HG03103 (cell line): ENCODE data around the gene CPT2.

Experiments used
- ATAC-seq: cut with Tn5 transposase; IDR thresholded peaks from one replicate; pipeline ENCODE4 v1.9.1; 2021; ENCODE audit warnings: low read depth; ENCODE audit not compliant: unreplicated experiment

CPT2 gene

DNA sequence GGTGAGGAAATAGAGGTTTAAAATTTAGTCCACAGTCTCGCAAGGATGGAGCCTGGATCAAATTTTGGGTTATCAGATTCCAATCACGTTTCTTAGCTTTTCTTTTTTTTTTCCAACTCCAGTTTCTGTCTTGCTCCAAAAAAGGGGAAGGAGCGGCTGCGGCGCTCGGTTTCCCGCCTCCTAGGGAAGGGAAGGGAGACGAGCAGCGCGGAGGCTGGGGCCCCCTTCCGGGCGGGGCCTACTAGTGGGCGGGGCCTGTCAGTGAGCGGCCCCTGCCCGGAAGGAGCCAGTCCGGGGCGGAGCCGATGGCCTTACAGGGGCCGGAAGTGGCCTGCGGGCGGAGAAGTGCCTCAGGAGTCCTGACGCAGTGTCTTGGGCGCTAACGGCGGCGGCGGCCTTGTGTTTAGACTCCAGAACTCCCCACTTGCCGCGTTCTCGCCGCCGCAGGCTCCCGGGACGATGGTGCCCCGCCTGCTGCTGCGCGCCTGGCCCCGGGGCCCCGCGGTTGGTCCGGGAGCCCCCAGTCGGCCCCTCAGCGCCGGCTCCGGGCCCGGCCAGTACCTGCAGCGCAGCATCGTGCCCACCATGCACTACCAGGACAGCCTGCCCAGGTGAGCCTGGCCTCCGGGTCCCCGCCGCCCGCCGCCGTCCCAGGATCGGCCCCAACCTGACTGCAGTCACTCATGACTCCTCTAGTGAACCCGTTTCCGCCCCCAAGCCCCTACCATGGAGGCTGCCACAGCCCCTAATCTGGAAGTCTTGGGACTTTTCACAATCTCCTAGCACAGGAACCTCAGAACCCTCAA, at the start of gene CPT2:
Gene CPT2, plus strand, starts transcription at position 340 of the 806 bp plus-strand sequence. Its CDS starts 120 bp downstream, at position 460.
- peak; percentile 99 for ATAC-seq

DNA sequence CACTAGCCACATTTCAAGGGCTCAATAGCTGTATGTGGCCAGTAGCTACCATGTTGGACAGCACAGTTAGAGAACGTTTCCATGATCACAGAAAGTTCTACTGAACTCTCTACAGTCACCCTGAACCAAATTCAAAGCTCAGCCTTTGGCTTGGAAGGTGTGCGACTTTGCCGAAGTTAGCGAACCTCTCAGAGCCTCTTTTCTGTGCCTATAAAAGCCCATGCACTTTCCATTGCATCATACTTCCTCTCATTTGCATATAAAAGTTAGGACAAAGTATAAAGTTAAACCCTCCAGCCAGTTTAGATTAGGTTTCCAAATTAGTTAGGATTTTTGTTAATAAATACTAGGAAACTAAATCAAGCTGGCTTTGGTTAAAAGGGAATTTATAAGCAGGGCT, 49.5 kb upstream of the CPT2 start:
- no peak for ATAC-seq

DNA sequence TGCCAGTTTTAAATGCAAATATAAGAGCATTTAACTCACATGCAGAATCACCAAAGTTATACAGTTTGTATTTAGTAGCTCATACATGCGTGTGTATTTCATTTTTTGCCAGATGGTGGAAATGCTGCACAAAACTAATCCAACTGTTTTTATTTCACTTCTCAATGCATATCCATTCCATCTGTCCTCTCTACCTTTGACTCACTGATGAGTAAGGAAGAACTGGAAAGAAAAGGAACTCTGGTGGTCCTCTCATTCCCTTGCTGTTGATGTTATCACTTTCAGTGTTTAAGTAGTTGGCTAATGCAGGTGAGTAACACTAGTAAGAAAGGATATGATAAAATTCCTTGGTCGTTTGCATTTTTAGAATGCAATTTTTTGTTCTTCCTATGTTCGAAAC, 48.5 kb upstream of the CPT2 start:
- no peak for ATAC-seq

DNA sequence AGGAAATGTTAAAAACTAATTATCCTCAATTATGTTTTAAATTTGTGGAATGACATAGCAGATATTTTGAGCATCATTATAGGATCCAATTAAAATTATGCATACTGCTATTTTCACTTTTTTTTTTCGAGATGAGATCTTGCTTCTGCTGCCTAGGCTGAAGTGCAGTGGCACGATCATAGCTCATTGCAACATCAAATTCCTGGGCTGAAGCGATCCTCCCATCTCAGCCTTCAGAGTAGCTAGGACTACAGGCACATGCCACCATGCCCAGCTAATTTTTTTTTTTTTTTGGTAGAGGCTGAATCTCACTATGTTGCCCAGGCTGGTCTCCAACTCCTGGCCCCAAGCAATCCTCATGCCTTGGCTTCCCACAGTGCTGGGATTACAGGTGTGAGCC, 42.9 kb upstream of the CPT2 start:
- ATAC-seq, result no peak

DNA sequence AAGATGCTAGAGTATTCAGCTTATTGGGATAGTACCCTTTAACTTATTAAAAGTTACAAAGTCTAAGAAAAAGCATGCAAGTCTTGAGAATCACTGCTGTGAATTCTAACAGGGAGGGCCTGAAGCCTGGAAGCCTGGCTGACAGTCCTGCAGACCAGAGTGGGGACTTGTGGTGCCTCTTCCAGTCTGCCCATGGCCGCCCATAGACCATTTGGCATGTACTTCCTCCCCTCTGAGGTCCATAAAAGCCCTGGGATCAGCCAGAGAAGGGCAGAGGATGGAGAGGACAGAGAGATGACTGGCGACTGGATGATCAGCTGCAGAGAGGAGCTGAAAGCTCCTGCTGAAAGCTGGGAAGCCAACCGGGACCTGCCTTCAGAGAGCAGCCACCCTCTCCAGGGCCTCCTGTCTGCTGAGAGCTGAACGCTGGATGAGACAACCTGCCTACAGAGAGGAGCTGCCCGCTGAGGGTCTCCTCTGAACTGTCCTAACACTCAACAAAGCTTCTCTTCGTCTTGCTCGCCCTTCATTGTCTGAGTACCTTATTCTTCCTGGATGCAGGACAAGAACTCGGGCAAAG, 41.7 kb upstream of the CPT2 start:
- ATAC-seq, result no peak

DNA sequence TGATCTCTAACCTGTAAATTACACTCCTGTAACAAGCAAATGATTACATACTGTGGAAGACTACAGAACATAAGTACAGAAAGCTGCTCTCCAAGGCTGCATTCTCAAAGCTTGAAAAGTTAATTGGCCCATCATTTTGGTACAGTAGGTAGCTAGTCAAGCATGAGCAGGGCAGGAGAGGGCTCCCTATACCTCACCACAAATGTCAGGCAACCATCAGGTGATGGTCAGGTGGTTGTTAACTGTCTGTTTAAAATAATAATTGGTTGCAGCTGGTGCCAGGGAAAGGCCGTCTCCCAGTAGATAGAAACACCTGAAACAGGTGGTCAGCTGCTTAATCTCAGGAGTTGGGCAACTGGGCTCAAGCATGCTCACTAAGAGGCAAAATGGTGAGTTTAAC, 41.1 kb upstream of the CPT2 start:
- ATAC-seq, result no peak

DNA sequence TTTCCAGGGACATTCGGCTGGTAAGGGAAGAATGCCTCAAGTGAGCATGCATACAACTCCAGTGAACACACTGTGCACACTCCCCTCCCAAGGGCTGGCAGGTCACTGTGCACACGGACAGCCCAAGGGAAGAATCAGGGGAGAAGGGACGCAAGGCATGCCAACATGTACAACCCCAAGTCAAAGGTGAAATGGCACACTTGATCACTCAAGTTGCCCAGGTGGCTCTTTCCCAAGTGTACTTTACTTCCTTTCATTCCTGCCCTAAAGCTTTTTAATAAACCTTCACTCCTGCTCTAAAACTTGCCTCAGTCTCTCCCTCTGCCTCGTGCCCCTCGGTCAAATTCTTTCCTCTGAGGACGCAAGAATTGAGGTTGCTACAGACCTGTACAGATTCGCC, 40.7 kb upstream of the CPT2 start:
- ATAC-seq, result no peak

DNA sequence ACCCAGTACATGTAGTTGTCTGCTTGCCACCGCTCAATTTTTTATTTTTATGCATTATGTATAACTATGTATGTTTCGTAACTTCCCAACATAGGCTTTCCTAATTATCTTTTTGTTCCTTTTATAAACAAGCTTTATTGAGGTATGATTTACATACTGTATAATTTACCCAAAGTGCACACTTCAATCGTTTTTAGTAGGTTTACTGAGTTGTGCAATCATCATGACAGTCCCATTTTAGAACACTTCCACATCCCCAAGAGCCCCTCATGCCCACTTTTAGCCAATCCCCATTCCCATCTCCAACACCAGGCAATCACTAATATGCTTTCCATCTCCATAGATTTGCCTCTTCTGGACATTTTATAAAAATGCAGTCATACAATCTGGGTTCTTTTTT, 39.8 kb upstream of the CPT2 start:
- no peak for ATAC-seq

DNA sequence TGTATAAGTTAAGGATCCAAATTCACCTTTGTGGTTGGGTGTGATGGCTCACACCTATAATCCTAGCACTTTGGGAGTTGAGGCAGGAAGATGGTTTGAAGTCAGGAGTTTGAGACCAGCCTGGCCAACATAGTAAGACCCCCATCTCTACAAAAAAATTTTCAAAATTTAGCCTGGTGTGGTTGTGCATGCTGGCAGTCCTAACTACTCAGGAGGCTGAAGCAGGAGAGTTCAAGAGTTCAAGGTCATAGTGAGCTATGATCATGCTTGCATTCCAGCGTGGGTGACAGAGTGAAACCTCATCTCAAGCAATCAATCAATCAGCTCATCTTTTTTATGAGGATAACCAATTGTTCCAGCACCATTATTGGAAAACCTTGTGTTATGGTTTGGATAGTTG, 37.7 kb upstream of the CPT2 start:
- no peak for ATAC-seq

DNA sequence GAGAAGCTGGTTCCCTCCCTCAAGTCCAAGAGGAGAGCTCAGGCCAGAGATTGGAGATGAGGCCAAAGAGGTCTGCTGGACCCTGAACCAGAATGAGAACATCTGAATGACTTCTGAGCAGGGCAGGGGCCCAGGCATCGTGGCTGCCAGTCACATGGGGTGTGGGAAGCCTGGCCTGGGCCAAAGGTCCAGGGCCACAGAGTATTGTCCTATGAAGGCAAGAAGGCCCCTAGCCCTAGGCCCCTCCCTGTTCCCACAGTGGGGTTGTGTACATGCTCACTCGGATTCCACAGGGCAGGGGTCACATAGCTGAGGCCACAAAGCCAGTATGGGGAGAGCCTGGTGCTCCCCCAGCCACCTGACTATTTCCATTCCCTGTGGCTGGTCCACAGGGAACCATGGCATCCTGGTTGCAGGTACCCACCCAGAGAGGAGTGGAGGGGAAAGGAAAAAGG, 35.7 kb upstream of the CPT2 start:
- ATAC-seq, result no peak

DNA sequence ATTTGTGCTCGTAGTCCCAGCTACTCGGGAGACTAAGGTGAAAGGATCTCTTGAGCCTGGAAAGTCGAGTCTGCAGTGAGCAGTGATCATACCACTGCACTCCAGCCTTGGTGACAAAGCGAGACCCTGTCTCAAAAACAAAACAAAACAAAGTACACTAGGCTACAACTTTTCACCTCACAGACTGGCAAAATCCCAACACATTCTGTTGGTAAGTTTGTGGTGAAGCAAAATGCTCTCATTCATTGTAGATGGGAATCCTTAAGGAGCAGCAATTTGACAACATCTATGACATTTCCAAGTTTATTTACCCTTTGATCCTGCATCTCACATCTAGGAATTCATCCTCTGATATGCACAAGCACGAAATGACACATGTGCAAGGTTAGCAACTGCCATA, 34.0 kb upstream of the CPT2 start:
- ATAC-seq, result no peak

DNA sequence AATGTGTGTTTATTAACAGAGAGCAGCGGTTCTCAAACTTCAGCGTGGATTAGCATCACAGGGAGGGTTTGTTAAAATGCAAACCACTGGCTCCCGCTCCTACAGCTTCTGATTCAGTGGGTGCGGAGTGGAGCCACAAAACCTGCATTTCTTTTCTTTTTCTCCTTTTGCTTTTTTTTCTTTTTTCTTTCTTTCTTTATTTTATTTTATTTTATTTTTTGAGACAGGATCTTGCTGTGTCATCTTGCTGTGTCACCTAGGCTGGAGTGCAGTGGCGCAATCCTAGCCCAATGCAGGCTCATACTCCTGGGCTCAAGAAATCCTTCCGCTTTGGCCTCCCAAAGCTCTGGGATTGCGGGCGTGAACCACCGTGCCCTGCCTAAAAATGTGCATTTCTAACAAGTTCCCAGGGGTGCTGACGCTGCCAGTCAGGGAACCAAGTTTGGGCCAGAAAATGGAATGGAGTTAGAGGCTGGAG, 33.3 kb upstream of the CPT2 start:
- no peak for ATAC-seq

DNA sequence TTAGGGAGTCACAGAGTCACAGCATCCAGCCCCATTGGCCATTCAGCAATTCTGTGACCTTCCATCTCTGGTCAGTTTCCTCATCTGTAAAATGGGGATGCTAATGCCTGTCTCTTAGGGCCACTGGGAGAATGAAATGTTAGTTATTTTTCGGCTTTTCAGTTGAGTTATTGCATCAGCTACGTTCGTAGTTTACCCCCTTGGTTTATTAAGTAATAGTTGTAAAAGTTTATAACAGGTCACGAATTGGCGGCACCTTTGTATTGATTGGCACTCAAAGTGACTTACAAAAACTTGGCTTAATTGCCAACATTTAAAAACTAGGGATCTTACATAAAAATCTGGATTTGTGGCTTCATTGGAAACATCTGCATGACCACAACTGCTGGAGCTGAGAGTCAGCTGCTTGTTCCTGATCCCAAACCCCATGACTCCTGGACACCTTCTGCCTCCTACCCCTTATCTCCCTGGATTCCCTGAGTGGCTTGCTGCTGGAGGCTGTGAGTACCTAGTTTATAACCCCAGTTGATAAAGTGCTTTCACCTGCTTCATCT, 31.1 kb upstream of the CPT2 start:
- ATAC-seq, result no peak

DNA sequence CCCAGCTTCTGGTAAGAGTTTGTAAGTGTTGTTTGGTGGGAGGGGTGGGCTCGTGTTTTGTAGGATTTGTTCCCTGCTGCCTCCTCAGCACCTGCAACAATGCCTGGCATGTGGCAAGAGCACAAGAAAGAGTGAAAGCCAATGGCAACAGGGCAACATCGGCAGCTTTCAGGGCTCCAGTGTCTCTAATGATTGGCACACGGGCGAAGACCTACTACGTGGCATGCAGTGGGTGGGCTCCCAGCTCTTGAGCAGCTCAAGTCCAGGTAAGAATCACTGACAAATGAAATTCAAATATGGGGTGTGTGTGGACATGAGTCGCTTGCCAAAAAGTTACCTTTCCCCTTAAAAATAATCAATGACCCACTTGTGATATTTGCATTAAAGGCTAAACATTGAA, 30.3 kb upstream of the CPT2 start:
- ATAC-seq, result no peak

DNA sequence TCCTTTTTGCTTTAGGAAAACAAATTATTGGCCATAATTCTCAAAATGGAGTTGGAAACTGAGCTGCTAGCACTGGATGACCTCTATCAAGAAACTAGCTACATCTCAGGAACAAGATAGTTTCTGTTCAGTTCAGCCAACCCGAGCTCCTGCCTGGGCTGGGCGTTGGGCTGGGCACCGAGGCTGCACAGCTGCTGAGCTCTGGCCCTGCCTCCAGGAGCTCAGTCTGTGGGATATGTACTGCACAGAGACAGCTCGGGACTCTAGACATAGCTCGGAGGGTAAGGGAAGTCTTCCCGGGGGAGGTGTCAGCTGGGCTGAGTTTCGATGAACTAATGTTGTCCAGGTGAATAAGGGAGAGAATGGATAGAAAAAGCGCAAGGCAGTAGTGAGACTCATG, 29.7 kb upstream of the CPT2 start:
- ATAC-seq, result no peak

DNA sequence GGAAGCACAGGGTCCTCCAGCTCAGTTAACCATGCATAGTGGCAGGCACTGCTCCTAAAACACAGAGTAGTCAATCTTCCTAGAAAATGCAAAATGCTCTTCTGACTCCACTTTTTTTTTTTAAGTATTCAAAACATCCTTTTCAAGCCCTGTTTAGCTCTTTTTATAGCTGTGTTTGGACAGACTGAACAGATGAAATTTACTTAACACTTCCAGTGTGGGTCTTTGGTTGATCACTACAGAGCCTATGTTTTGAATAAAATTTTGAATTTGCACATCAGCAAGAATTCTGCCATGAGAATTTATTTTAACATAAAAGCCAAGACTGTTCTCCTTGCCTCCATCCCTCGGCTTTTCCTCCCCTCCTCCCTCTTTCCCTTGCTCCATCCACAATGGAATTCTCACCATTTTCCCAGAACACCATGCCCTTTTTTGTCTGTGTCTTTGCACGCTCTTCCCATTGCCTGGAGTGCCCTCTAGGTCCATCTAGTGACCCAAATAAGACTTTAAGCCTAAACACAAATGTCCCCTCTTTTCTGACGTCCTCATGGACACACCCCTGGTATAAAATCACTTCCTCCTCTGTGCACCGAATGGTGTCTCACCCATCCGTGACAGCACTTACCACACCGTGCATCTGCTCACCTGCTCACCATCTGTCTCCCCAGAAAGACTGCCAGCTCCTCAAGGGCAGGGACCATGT, 24.0 kb upstream of the CPT2 start:
- ATAC-seq, result no peak

DNA sequence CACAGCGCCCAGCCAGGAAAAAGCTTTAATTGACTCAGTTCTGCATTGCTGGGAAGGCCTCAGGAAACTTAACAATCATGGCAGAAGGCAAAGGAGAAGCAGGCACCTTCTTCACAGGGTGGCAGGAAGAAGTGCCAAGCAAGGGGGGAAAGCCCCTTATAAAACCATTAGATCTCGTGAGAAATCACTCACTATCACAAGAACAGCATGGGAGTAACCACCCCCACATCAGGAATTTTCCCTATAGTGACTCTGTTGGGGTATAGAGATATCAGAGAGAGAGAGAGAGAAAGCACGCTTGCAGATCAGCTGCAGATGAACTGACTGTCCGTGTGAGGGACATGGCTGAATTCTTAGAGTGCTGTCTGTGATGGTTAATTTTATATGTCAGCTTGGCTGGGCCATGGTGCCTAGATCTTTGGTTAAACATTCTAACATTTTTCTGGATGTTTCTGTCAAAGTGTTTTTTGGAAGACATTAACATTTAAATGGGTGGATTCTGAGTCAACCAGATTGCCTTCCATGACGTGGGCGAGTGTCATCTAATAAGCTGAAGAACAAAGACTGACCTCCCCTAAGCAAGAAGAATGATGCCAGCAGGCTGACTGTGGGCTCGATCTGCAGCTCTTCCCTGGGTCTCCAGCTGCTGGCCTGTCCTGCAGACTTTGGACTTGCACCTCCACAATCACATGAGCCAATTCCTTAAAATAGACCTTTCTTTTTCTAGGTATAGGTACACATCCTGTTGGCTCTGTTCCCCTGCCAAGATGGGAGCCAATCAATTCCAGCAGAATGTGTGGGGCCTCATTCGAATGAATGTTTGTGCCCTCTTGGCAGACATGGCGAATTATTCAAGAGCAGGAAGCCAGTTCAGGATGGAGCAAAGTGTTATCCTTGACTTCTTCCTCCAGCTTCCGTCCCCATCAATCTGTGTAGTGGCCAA, 21.4 kb upstream of the CPT2 start:
- no peak for ATAC-seq

DNA sequence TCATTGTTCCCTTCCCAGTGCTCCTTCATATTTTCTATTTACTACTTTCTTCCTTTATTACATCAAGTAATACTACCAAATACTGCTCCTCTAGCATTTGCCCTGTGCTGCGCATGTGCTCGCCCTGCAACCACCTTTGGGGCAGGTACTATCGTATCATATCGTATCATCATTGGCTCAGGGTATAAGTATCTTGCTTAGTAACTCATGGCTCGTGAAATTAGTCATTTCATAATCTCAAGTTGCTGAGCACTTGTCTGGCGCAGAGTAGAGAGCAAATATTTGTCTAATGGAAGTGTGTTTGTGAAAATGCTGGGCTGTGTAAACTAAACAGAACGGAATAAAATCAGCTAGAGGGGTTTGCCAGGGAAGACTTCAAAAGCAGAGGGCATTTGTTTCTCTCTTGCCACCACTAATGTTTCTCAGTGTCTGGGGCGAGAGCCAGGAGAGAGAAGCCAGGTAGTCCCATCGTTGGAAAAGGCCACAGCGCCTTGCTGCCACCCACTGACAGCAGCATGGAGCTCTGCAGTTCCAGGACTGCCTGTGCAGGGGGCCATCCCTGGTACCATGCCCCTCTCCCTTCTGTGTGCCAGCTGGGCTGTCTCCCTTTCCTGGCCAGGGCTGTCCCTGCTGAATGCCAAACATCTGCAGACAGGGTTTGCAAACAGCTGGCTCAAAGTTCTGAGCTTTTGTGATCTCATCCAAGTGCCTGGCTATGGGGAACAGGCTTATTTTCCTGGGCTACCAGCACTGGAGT, 20.0 kb upstream of the CPT2 start:
- ATAC-seq, result no peak

DNA sequence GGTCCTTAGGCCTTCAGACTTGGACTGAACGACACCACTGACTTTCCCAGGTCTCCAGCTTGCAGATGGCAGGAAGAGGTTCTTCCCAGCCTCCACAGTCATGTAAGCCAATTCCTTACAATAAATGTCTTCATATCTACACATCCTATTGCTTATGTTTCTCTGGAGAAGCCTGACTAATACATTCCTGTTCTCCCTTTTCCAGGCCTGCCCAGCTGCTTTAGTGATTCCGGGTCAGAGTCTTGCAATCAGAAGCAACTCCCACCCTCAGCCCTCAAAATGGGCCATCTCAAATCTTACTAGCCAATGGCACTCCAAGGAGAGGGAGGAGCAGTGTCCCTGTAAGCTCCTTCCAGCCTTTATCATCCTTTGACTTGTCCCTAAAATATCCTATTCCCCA, 16.4 kb upstream of the CPT2 start:
- no peak for ATAC-seq

DNA sequence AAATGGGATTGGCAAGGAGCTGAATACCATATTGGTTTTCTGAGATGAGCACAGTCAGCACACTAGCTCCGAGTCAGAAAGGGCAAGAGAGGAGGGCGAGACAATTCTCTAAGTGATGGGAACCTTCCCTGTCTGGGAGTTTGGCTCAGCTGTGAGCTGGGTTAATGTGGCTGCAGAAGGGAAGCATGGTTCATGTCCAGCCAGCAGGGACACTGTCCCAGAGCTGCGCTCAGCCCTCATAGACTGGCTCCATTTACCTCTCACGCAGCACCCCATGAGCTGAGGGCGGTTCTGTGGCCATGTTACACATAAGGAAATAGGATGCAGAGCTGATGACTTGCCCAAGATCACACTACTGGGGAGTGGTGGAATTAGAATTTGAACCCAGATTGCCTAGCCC, 15.7 kb upstream of the CPT2 start:
- ATAC-seq, result no peak
